Measurements from ENCODE around the gene SCN2A. TPM values are rescaled to one million over a fixed set of nuclear protein-coding genes. Genes with fewer than 3 reads are reported as not detected.
"Not testable (repeated sequence)": the region's sequence is repeated elsewhere in the genome, so short reads cannot be mapped to it uniquely, and the experiment has no call there.

Gene SCN2A
- total and polyA plus RNA-seq, 8 donors, result 0.25 to 0.66 (median 0.54) TPM

DNA sequence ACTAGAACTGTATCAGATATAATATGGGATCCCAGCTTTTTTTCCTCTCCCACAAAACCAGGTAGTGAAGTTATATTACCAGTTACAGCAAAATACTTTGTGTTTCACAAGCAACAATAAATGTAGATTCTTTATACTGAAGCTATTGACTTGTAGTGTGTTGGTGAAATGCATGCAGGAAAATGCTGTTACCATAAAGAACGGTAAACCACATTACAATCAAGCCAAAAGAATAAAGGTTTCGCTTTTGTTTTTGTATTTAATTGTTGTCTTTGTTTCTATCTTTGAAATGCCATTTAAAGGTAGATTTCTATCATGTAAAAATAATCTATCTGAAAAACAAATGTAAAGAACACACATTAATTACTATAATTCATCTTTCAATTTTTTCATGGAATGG is 152.6 kb downstream of the SCN2A start:
- H3K27me3 ChIP-seq, result no peaks in the 10 kb centered on the region
- TF ChIP-seq, protein P1, sequence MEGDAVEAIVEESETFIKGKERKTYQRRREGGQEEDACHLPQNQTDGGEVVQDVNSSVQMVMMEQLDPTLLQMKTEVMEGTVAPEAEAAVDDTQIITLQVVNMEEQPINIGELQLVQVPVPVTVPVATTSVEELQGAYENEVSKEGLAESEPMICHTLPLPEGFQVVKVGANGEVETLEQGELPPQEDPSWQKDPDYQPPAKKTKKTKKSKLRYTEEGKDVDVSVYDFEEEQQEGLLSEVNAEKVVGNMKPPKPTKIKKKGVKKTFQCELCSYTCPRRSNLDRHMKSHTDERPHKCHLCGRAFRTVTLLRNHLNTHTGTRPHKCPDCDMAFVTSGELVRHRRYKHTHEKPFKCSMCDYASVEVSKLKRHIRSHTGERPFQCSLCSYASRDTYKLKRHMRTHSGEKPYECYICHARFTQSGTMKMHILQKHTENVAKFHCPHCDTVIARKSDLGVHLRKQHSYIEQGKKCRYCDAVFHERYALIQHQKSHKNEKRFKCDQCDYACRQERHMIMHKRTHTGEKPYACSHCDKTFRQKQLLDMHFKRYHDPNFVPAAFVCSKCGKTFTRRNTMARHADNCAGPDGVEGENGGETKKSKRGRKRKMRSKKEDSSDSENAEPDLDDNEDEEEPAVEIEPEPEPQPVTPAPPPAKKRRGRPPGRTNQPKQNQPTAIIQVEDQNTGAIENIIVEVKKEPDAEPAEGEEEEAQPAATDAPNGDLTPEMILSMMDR (IDR thresholded peaks at IDR 0.05), result no peak
- no peaks in the 10 kb centered on the region for H3K4me1 ChIP-seq
- no peaks in the 10 kb centered on the region for H3K36me3 ChIP-seq
- H3K4me3 ChIP-seq, result no peak overlapping the region
- H3K9me3 ChIP-seq, result no peaks in the 10 kb centered on the region
- ATAC-seq (no peak), DNase-seq (no peak)
- intact Hi-C loops (cut with DNase I), result no loop called here
- H3K27ac ChIP-seq, result no peak overlapping the region

DNA sequence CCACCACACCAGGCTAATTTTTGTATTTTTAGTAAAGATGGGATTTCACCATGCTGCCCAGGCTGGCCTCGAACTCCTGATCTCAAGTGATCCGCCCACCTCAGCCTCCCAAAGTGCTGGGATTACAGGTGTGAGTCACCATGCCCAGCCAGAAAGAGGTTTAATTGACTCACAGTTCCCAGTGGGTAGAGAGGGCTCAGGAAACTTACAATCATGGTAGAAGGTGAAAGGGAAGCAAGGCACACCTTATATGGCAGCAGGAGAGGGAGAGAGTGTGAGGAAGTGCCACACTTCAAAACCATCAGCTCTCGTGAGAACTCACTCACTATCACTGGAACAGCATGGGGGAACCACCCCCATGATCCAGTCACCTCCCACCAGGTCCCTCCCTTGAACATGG is 159.4 kb downstream of the SCN2A start:
- H3K9me3 ChIP-seq; H3K27ac ChIP-seq; DNase-seq; ATAC-seq; intact Hi-C loops (cut with DNase I); H3K4me3 ChIP-seq; H3K4me1 ChIP-seq; H3K36me3 ChIP-seq; H3K27me3 ChIP-seq: not testable (repeated sequence)

DNA sequence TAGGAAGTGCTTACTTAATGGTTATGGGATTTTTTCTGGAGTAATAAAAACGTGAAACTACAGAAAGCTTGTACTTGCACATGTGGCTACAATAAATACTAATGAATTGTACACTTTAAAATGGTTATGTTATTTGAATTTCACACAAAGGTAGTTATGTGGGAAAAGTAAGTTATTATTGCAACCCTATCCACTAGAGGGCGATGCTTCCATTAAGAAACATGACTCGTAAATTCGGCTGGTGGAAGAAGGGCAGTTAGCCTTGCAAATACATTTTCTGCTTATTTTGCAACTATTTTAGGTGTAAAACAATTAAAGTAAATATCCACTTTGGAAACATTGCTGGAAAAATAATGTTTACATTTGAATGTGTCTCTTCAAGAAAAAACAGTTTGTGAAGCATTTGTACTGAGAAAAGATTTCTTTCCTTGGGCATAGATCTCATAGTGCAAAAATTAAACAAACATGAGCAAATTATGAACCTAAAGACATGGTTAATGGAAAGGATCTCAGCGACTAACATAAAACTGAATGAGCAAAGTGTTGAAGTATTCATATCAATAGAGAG is 162.2 kb downstream of the SCN2A start:
- DNase-seq (peak in 2 of 4 donors; percentile 62 to 69), ATAC-seq (peak; percentile 84)
- no peaks in the 10 kb centered on the region for H3K27me3 ChIP-seq
- H3K9me3 ChIP-seq, result no peaks in the 10 kb centered on the region
- TF ChIP-seq, protein P1 (IDR thresholded peaks at IDR 0.05), result peak; percentile 48 to 55
- no peaks in the 10 kb centered on the region for H3K4me1 ChIP-seq
- intact Hi-C loops (cut with DNase I), result loop anchor here in 1 of 2 donors (5.0 to 10.0 kb wide), 2 partner anchors 301 to 473 kb away; no protein-coding TSS in a partner anchor
- no peak overlapping the region for H3K4me3 ChIP-seq
- no peaks in the 10 kb centered on the region for H3K36me3 ChIP-seq
- H3K27ac ChIP-seq, result no peak overlapping the region

DNA sequence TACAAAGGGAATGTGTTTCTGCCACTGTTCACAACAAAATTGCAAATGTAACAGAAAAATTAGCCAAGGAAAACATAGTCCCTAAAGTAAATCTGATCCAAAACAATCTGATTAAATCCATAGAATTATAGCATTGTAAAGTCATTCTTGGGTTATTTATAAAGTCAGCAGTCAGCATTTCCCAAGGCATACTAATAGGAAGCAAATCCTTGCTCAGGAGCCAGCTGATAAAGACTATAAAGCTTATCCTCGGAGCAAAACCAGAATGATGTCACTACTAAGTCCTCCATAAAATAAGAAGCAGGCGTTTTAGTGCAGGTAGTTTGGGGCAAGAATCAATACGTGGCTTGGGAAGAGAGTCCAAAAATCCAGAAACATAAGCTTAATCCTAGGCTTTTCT is 162.9 kb downstream of the SCN2A start:
- Histone ChIP-seq H3K27ac (no peak overlapping the region), H3K36me3 (no peaks in the 10 kb centered on the region), H3K9me3 (no peaks in the 10 kb centered on the region), H3K4me1 (no peaks in the 10 kb centered on the region), H3K27me3 (no peaks in the 10 kb centered on the region), H3K4me3 (no peak overlapping the region)
- ATAC-seq (no peak), DNase-seq (no peak)
- intact Hi-C loops (cut with DNase I), result loop anchor here in 1 of 2 donors (5.0 to 10.0 kb wide), 2 partner anchors 300 to 473 kb away; no protein-coding TSS in a partner anchor
- TF ChIP-seq, protein P1 (IDR thresholded peaks at IDR 0.05), result no peak

DNA sequence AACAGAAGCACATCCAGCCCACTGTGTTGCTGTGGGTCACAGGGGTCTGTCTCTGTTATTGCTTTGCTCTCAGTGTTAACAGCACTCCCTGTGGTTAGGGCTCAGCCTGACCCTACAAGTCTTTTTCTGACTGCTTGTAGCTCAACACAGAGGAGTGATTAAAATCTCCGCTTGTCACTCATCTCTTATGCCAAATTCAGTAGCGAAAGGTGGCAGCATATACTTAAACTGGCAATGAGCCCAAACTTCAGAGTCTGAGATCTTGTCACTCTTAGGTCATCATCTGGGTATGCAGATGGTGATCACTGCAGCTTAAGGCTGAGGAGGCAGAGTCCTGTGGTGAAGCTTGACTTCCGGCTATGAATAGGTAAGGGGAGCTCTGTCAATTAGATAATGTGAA is 167.0 kb downstream of the SCN2A start:
- Histone ChIP-seq H3K4me3 (no peak overlapping the region), H3K27ac (no peak overlapping the region), H3K9me3 (no peaks in the 10 kb centered on the region), H3K4me1 (no peaks in the 10 kb centered on the region), H3K36me3 (no peaks in the 10 kb centered on the region), H3K27me3 (no peaks in the 10 kb centered on the region)
- intact Hi-C loops (cut with DNase I), result loop anchor here in 1 of 2 donors (10.0 kb wide), 1 partner anchor 469 kb away; no protein-coding TSS in a partner anchor
- no peak for DNase-seq
- TF ChIP-seq, protein P1 (IDR thresholded peaks at IDR 0.05), result no peak
- no peak for ATAC-seq

DNA sequence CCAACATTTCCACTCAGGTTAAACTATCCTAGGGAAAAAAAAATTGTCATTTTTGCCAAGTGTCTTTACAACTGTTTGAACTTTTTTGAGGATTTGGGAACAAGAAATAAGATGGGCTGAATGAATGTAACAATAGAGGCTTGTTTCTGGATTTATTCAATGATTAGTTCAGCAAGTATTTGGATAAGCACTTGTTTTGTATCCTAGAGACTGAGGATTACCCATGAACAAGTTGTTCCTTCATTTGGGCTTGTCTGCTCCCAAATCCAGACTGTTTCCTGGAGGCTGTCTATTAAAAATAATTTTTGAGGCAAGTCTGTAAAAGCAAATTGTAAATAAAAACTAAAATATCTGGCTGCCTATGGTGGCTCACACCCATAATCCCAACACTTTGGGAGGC is 168.3 kb downstream of the SCN2A start:
- H3K36me3 ChIP-seq, result no peaks in the 10 kb centered on the region
- no peak overlapping the region for H3K27ac ChIP-seq
- no peak for ATAC-seq
- DNase-seq, result no peak
- H3K4me3 ChIP-seq, result no peak overlapping the region
- TF ChIP-seq, protein P1 (IDR thresholded peaks at IDR 0.05), result no peak
- no peaks in the 10 kb centered on the region for H3K4me1 ChIP-seq
- H3K27me3 ChIP-seq, result no peaks in the 10 kb centered on the region
- no peaks in the 10 kb centered on the region for H3K9me3 ChIP-seq
- intact Hi-C loops (cut with DNase I), result loop anchor here in 1 of 2 donors (10.0 kb wide), 1 partner anchor 467 kb away; no protein-coding TSS in a partner anchor

All from left lung (tissue), 10 donors.